ENCODE measurements around the gene BAZ2B. TPM values are rescaled to one million over a fixed set of nuclear protein-coding genes. Genes with fewer than 3 reads are reported as not detected.
A peak's percentile ranks its signal among the peaks of the same experiment; 100 is the strongest.

Gene BAZ2B
- polyA plus RNA-seq, 2 donors, result 12.5 to 18.3 TPM

- H3K4me3 ChIP-seq (ENCODE audit: low read depth in 1 of 2, low read length in 2 of 2), result no peak overlapping the region
- H3K27me3 ChIP-seq (ENCODE audit: control insufficient read depth in 1 of 2, insufficient read depth in 2 of 2, low read length in 2 of 2), result no peaks in the 10 kb centered on the region
- H3K27ac ChIP-seq (ENCODE audit: low read depth in 2 of 2, low read length in 1 of 2), result no peak overlapping the region
- H3K36me3 ChIP-seq (ENCODE audit: control insufficient read depth in 2 of 2, insufficient read depth in 2 of 2, low read length in 1 of 2), result no peaks in the 10 kb centered on the region
- H3K4me1 ChIP-seq (ENCODE audit: control insufficient read depth in 2 of 2, insufficient read depth in 2 of 2, low read length in 1 of 2), result peaks cover 0 to 3% of the 10 kb centered on the region in 2 donors
- H3K9me3 ChIP-seq (ENCODE audit: control insufficient read depth in 2 of 2, insufficient read depth in 1 of 2, low read depth in 1 of 2, low read length in 1 of 2), result no peaks in the 10 kb centered on the region
These were observed 317.4 kb downstream of the BAZ2B start for GRCh38 chr2:159298967-159299366.

DNA sequence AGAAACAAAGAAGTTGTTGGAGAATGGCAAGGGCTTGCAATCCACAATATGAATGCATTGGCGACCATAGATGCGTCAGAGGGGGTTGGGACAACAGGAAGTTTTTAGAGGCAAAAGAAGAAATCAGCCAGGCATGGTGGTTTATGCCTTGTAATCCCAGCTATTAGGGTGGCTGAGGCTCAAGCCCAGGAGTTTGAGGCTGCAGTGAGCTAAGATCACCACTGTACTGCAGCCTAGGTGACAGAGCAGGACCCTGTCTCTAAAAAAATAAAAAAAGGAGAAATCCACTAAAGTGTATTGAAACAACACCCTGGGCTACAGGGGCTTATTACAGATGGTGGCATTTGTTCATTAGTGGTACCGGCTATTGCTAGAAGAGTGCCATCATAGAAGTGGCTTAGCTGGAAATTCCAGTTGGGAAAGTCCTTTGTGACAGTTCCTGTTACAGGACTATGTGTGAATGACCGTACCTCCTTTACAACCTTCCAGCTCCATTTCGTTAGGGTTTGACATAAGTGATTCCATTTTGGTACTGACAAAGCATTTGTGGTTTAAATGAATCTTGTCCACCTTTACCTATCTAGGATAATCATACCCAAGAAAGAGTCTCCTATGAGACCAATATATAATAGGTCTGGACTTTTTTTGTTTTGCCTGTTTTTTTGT, 319.2 kb downstream of the BAZ2B start:
- WGBS, 2 donors, result 71 to 78% methylated on average over 5 of the region's 5 CpGs
- H3K27ac ChIP-seq (ENCODE audit: low read depth in 2 of 2, low read length in 1 of 2), result peak overlapping the region; percentile 40 to 44
- H3K36me3 ChIP-seq (ENCODE audit: control insufficient read depth in 2 of 2, insufficient read depth in 2 of 2, low read length in 1 of 2), result no peaks in the 10 kb centered on the region
- peaks cover 0 to 3% of the 10 kb centered on the region in 2 donors for H3K4me1 ChIP-seq (ENCODE audit: control insufficient read depth in 2 of 2, insufficient read depth in 2 of 2, low read length in 1 of 2)
- H3K9me3 ChIP-seq (ENCODE audit: control insufficient read depth in 2 of 2, insufficient read depth in 1 of 2, low read depth in 1 of 2, low read length in 1 of 2), result no peaks in the 10 kb centered on the region
- no peak overlapping the region for H3K4me3 ChIP-seq (ENCODE audit: low read depth in 1 of 2, low read length in 2 of 2)
- H3K27me3 ChIP-seq (ENCODE audit: control insufficient read depth in 1 of 2, insufficient read depth in 2 of 2, low read length in 2 of 2), result no peaks in the 10 kb centered on the region

DNA sequence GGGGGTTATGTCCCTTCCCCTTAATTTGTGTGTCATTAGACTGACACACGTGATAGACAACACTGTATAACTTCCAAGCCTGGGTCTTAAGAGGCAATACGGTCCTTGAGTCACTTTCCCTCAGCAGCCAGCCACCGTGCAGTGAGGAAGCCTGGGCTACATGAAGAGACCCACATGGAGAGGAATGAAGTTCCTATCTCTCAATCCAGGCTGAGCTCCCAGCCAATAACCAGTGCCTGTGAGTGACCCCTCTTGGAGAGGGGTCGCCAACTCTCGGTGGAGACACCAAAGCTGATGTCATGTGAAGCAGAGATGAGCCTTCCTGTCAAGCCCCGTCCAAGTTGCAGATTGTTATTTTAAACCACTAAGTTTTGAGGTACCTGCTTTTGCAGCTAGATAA, 324.2 kb downstream of the BAZ2B start:
- H3K27ac ChIP-seq (ENCODE audit: low read depth in 2 of 2, low read length in 1 of 2), result no peak overlapping the region
- 65 to 71% methylated on average over 6 of the region's 6 CpGs for WGBS, 2 donors
- no peaks in the 10 kb centered on the region for H3K36me3 ChIP-seq (ENCODE audit: control insufficient read depth in 2 of 2, insufficient read depth in 2 of 2, low read length in 1 of 2)
- peaks cover 0 to 3% of the 10 kb centered on the region in 2 donors for H3K4me1 ChIP-seq (ENCODE audit: control insufficient read depth in 2 of 2, insufficient read depth in 2 of 2, low read length in 1 of 2)
- no peak overlapping the region for H3K4me3 ChIP-seq (ENCODE audit: low read depth in 1 of 2, low read length in 2 of 2)
- H3K27me3 ChIP-seq (ENCODE audit: control insufficient read depth in 1 of 2, insufficient read depth in 2 of 2, low read length in 2 of 2), result no peaks in the 10 kb centered on the region
- no peaks in the 10 kb centered on the region for H3K9me3 ChIP-seq (ENCODE audit: control insufficient read depth in 2 of 2, insufficient read depth in 1 of 2, low read depth in 1 of 2, low read length in 1 of 2)

- Histone ChIP-seq H3K36me3 (ENCODE audit: control insufficient read depth in 2 of 2, insufficient read depth in 2 of 2, low read length in 1 of 2) (no peaks in the 10 kb centered on the region), H3K27ac (ENCODE audit: low read depth in 2 of 2, low read length in 1 of 2) (peak overlapping the region in 1 of 2 donors; percentile 22), H3K27me3 (ENCODE audit: control insufficient read depth in 1 of 2, insufficient read depth in 2 of 2, low read length in 2 of 2) (no peaks in the 10 kb centered on the region), H3K9me3 (ENCODE audit: control insufficient read depth in 2 of 2, insufficient read depth in 1 of 2, low read depth in 1 of 2, low read length in 1 of 2) (no peaks in the 10 kb centered on the region), H3K4me1 (ENCODE audit: control insufficient read depth in 2 of 2, insufficient read depth in 2 of 2, low read length in 1 of 2) (no peaks in the 10 kb centered on the region), H3K4me3 (ENCODE audit: low read depth in 1 of 2, low read length in 2 of 2) (no peak overlapping the region)
- WGBS, 2 donors, result 50 to 52% methylated on average over 7 of the region's 7 CpGs
These were observed 325.9 kb downstream of the BAZ2B start for GRCh38 chr2:159290289-159290907.

DNA sequence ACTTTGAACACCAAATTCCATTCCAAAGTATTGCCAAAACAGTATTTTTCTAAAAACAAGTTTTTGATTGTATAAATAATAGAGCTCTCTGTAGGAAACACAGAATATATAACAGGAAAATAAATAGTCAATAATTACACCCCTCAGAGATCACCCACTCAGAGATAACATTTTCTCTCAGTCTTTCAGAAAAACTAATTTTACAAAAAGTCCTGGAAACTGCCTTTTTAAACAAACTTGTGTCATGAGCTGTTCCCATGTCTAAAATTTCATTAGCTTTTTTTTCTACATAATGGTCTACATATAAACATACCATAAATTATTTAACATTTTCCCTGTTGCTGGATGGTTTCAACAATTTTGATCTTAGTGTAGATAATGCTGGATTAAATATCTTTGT, 328.6 kb downstream of the BAZ2B start:
- no peak overlapping the region for H3K27ac ChIP-seq (ENCODE audit: low read depth in 2 of 2, low read length in 1 of 2)
- H3K36me3 ChIP-seq (ENCODE audit: control insufficient read depth in 2 of 2, insufficient read depth in 2 of 2, low read length in 1 of 2), result peaks cover 0 to under 1% of the 10 kb centered on the region in 2 donors
- no peaks in the 10 kb centered on the region for H3K4me1 ChIP-seq (ENCODE audit: control insufficient read depth in 2 of 2, insufficient read depth in 2 of 2, low read length in 1 of 2)
- no peak overlapping the region for H3K4me3 ChIP-seq (ENCODE audit: low read depth in 1 of 2, low read length in 2 of 2)
- no peaks in the 10 kb centered on the region for H3K9me3 ChIP-seq (ENCODE audit: control insufficient read depth in 2 of 2, insufficient read depth in 1 of 2, low read depth in 1 of 2, low read length in 1 of 2)
- no peaks in the 10 kb centered on the region for H3K27me3 ChIP-seq (ENCODE audit: control insufficient read depth in 1 of 2, insufficient read depth in 2 of 2, low read length in 2 of 2)

DNA sequence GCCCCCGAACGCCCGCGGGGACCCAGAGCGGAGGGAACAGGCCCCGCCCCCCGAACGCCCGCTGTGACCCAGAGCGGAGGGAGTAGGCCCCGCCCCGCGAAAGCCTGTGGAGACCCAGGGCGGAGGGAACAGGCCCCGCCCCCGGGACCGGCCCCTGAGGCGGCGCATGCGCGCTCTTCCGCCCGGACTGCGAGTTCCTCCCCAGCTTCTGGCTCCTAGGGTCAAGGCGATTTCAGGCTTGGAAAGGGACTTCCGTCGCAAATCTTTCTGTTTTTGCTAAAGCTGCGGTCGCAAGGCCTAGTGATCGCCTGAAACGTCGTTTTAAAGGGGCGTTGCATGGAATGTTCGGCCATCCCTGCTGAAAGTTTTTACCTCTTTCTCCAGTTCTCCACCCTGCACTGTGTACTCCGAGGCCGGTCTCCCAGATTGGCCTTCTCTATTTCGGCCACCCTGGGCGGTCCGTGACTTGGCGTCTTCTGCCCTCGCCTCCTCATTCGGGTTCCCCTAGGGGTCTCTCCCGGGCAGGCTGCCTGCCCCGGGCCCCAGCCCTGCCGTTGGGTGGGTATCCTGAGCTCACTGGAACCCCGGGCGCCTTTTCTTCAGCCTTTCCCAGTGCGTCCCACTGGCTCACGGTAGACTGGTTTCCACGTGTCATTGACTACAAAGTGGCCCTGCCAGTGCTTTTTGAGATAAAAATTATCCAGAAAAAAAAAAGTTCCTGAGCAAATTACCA, 329.5 kb downstream of the BAZ2B start:
- Histone ChIP-seq H3K27me3 (ENCODE audit: control insufficient read depth in 1 of 2, insufficient read depth in 2 of 2, low read length in 2 of 2) (no peaks in the 10 kb centered on the region), H3K27ac (ENCODE audit: low read depth in 2 of 2, low read length in 1 of 2) (peak overlapping the region; percentile 88 to 92), H3K4me1 (ENCODE audit: control insufficient read depth in 2 of 2, insufficient read depth in 2 of 2, low read length in 1 of 2) (no peaks in the 10 kb centered on the region), H3K36me3 (ENCODE audit: control insufficient read depth in 2 of 2, insufficient read depth in 2 of 2, low read length in 1 of 2) (peaks cover 0 to 3% of the 10 kb centered on the region in 2 donors), H3K9me3 (ENCODE audit: control insufficient read depth in 2 of 2, insufficient read depth in 1 of 2, low read depth in 1 of 2, low read length in 1 of 2) (no peaks in the 10 kb centered on the region), H3K4me3 (ENCODE audit: low read depth in 1 of 2, low read length in 2 of 2) (peak overlapping the region; percentile 83 to 93)
- 1% methylated on average over 49 to 50 of the region's 50 CpGs for WGBS, 2 donors

GRCh38 chr2:159285929-159286708, 330.2 kb downstream of the BAZ2B start, which contains the start of gene WDSUB1:
TSS of gene WDSUB1 (minus strand) at chr2:159286703. CDS start at chr2:159283069, 3,634 bp downstream.
- H3K4me1 ChIP-seq (ENCODE audit: control insufficient read depth in 2 of 2, insufficient read depth in 2 of 2, low read length in 1 of 2), result no peaks in the 10 kb centered on the region
- peak within 1 kb of the TSS; percentile 83 to 93 for H3K4me3 ChIP-seq (ENCODE audit: low read depth in 1 of 2, low read length in 2 of 2)
- 1% methylated on average over 56 to 64 of the region's 64 CpGs for WGBS, 2 donors
- H3K9me3 ChIP-seq (ENCODE audit: control insufficient read depth in 2 of 2, insufficient read depth in 1 of 2, low read depth in 1 of 2, low read length in 1 of 2), result no peaks in the 10 kb centered on the region
- H3K36me3 ChIP-seq (ENCODE audit: control insufficient read depth in 2 of 2, insufficient read depth in 2 of 2, low read length in 1 of 2), result peaks cover 0 to 3% of the 10 kb centered on the region in 2 donors
- no peaks in the 10 kb centered on the region for H3K27me3 ChIP-seq (ENCODE audit: control insufficient read depth in 1 of 2, insufficient read depth in 2 of 2, low read length in 2 of 2)
- peak within 1 kb of the TSS; percentile 88 to 92 for H3K27ac ChIP-seq (ENCODE audit: low read depth in 2 of 2, low read length in 1 of 2)

DNA sequence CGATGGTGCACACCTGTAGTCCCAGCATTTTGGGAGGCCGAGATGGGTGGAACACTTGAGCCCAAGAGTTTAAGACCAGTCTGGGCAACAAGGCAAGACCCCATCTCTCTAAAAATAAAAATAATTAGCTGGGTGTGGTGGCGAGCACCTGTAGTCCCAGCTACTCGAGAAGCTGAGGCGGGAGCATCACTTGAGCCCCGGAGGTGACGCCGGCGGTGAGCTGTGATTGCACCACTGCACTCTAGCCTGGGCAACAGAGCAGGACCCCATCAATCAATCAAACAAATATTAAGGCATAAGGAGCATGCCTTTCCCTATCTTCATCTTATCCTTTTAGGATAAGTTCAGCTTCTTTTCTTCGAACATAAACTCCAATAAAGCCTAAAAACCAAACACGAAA, 330.9 kb downstream of the BAZ2B start:
- Histone ChIP-seq H3K27me3 (ENCODE audit: control insufficient read depth in 1 of 2, insufficient read depth in 2 of 2, low read length in 2 of 2) (no peaks in the 10 kb centered on the region), H3K27ac (ENCODE audit: low read depth in 2 of 2, low read length in 1 of 2) (peak overlapping the region in 1 of 2 donors; percentile 84), H3K4me1 (ENCODE audit: control insufficient read depth in 2 of 2, insufficient read depth in 2 of 2, low read length in 1 of 2) (no peaks in the 10 kb centered on the region), H3K9me3 (ENCODE audit: control insufficient read depth in 2 of 2, insufficient read depth in 1 of 2, low read depth in 1 of 2, low read length in 1 of 2) (no peaks in the 10 kb centered on the region), H3K4me3 (ENCODE audit: low read depth in 1 of 2, low read length in 2 of 2) (peak overlapping the region in 1 of 2 donors; percentile 83), H3K36me3 (ENCODE audit: control insufficient read depth in 2 of 2, insufficient read depth in 2 of 2, low read length in 1 of 2) (peaks cover 0 to 3% of the 10 kb centered on the region in 2 donors)
- WGBS, 2 donors, result 76 to 84% methylated on average over 11 of the region's 11 CpGs

GRCh38 chr2:159283529-159283928, 332.8 kb downstream of the BAZ2B start:
- no peaks in the 10 kb centered on the region for H3K9me3 ChIP-seq (ENCODE audit: control insufficient read depth in 2 of 2, insufficient read depth in 1 of 2, low read depth in 1 of 2, low read length in 1 of 2)
- no peaks in the 10 kb centered on the region for H3K27me3 ChIP-seq (ENCODE audit: control insufficient read depth in 1 of 2, insufficient read depth in 2 of 2, low read length in 2 of 2)
- H3K36me3 ChIP-seq (ENCODE audit: control insufficient read depth in 2 of 2, insufficient read depth in 2 of 2, low read length in 1 of 2), result peaks cover 2 to 3% of the 10 kb centered on the region in 2 donors
- no peak overlapping the region for H3K27ac ChIP-seq (ENCODE audit: low read depth in 2 of 2, low read length in 1 of 2)
- H3K4me3 ChIP-seq (ENCODE audit: low read depth in 1 of 2, low read length in 2 of 2), result no peak overlapping the region
- WGBS, 2 donors, result 79 to 88% methylated on average over 5 to 6 of the region's 6 CpGs
- H3K4me1 ChIP-seq (ENCODE audit: control insufficient read depth in 2 of 2, insufficient read depth in 2 of 2, low read length in 1 of 2), result no peaks in the 10 kb centered on the region

All from esophagus (tissue), 2 donors.